Omental fat pad (tissue), 4 donors: ENCODE results near the gene UTY. TPM values are rescaled to one million over a fixed set of nuclear protein-coding genes. Genes with fewer than 3 reads are reported as not detected.

Experiments used
- ATAC-seq: fragments of 150-250 bp; one replicate; pipeline ENCODE4 v1.9.1; 2016; ENCODE audit warnings: mild to moderate bottlenecking, moderate library complexity; ENCODE audit not compliant: low FRiP score
- DNase-seq: peaks from one replicate; pipeline ENCODE4 v3.0.0-alpha.2; 2019; ENCODE audit warnings: low spot score
- CTCF ChIP-seq, 3 donors: fragments of 450-650 bp; IDR thresholded peaks; one replicate each; pipeline ENCODE4 v1.5.1; 2016 to 2017; ENCODE audit warnings: antibody characterized with exemption in 3 of 3, mild to moderate bottlenecking in 3 of 3, moderate library complexity in 2 of 3
- total RNA-seq, 4 donors: library from RNA; depleted of rRNA; stranded (reverse); fragments of >200 nt; gene quantifications; one replicate each; pipeline ENCODE4 v1.1.0, GENCODE V29; 2016

UTY gene
- total RNA-seq, 4 donors from 2014 or later = 0.13 to 57.4 (median 32.3) TPM; not detected in 1

- ATAC-seq (no peak), DNase-seq (no peak)
- TF ChIP-seq CTCF (IDR thresholded peaks at IDR 0.05) = no peak
These were observed 62.8 kb downstream of the UTY start for GRCh38 chrY:13416869-13417661.

- no peak for TF ChIP-seq CTCF (IDR thresholded peaks at IDR 0.05)
These were observed 64.3 kb downstream of the UTY start for GRCh38 chrY:13415556-13415955.

GRCh38 chrY:13398876-13399275 lies 81.0 kb downstream of the UTY start:
- ATAC-seq = no peak
- DNase-seq = no peak
- TF ChIP-seq CTCF (IDR thresholded peaks at IDR 0.05) = no peak

More at GRCh38 chrY:13415556-13415955, 64.3 kb downstream of the UTY start:
- no peak for DNase-seq
- ATAC-seq = no peak

GRCh38 chrY:13381110-13381683 lies 98.6 kb downstream of the UTY start:
- ATAC-seq (no peak), DNase-seq (no peak)
- no peak for TF ChIP-seq CTCF (IDR thresholded peaks at IDR 0.05)

GRCh38 chrY:13370868-13371800 lies 108.7 kb downstream of the UTY start:
- TF ChIP-seq CTCF (IDR thresholded peaks at IDR 0.05) = no peak
- DNase-seq = no peak
- ATAC-seq = no peak

GRCh38 chrY:13370245-13370644 lies 109.6 kb downstream of the UTY start:
- ATAC-seq (no peak), DNase-seq (no peak)
- TF ChIP-seq CTCF (IDR thresholded peaks at IDR 0.05) = no peak
